Aorta (tissue), 5 donors: ENCODE data around the gene THAP4. TPM values are rescaled to one million over a fixed set of nuclear protein-coding genes. Genes with fewer than 3 reads are reported as not detected.

Source experiments
- ATAC-seq: fragments of 200-7000 bp; cut with Tn5 transposase; one replicate; pipeline ENCODE4 v1.9.1; 2022; ENCODE audit warnings: moderate library complexity; ENCODE audit not compliant: low FRiP score
- DNase-seq, 2 donors: peaks; one replicate each; pipeline ENCODE4 v3.0.0-alpha.2; 2020
- H3K27ac ChIP-seq, 2 donors: one replicate each; pipeline ENCODE4 v1.5.1; 2013; ENCODE audit warnings: low read length in 2 of 2, mild to moderate bottlenecking in 2 of 2, moderate library complexity in 2 of 2, control low read depth in 1 of 2, inconsistent platforms in 1 of 2, low read depth in 1 of 2
- H3K27me3 ChIP-seq, 2 donors: one replicate each; pipeline ENCODE4 v1.6.1; 2013; ENCODE audit warnings: control low read depth in 1 of 2, low read length in 1 of 2, mild to moderate bottlenecking in 1 of 2, moderate library complexity in 1 of 2; ENCODE audit not compliant: insufficient read depth in 2 of 2, control insufficient read depth in 1 of 2
- H3K36me3 ChIP-seq, 2 donors: one replicate each; pipeline ENCODE4 v1.6.1; 2013; ENCODE audit warnings: control low read depth in 1 of 2, low read length in 1 of 2, mild to moderate bottlenecking in 1 of 2; ENCODE audit not compliant: insufficient read depth in 2 of 2, control insufficient read depth in 1 of 2
- H3K4me1 ChIP-seq, 2 donors: one replicate each; pipeline ENCODE4 v1.6.1; 2013; ENCODE audit warnings: low read length in 2 of 2, control low read depth in 1 of 2, mild to moderate bottlenecking in 1 of 2, moderate library complexity in 1 of 2; ENCODE audit not compliant: insufficient read depth in 2 of 2, control insufficient read depth in 1 of 2
- H3K4me3 ChIP-seq, 2 donors: one replicate each; pipeline ENCODE4 v1.5.1; 2013; ENCODE audit warnings: low read length in 2 of 2, control low read depth in 1 of 2, mild to moderate bottlenecking in 1 of 2
- H3K9me3 ChIP-seq: one replicate; pipeline ENCODE4 v1.6.1; 2013; ENCODE audit warnings: mild to moderate bottlenecking, low read length; ENCODE audit not compliant: control insufficient read depth
- WGBS, 2 donors: extraction: QIAGEN DNeasy Blood & Tissue Kit; methylation state at CpG; one replicate each; pipeline ENCODE4 v1.1.7; 2013; 5-methylcytosine and 5-hydroxymethylcytosine counted together
- intact Hi-C, 2 donors: fragments of 100-400 bp; cut with DNase I; formaldehyde crosslinking; loops; one replicate each; pipeline versions ENCODE4 v1.14.2 to v1.15.0; 2022
- polyA plus RNA-seq, 2 donors: library from polyadenylated mRNA; stranded (reverse); fragments of 200-250 nt; gene quantifications; one replicate each; pipeline ENCODE4 v1.2.3, GENCODE V29; 2013
- total RNA-seq, 2 donors: library from RNA; stranded (reverse); fragmentation: NEBNext Ultra II Directional; extraction: Animal tissue kit (Norgen Biotek cat#: 25700); gene quantifications; one replicate each; pipeline ENCODE4 v1.2.1, GENCODE V29; 2021
- donor health status: healthy with polysubstance abuse.
- donor health status: Bipolar disorder and iron deficiency.
- donor health status: DM: no; HTN: no; CAD: no.
- donor health status: DM: no; HTN: no; CAD: no.
- donor health status: DM: yes; HTN: yes; CAD: no.

The THAP4 gene
- total and polyA plus RNA-seq, 4 donors, result 24.3 to 41.5 (median 30.5) TPM

DNA sequence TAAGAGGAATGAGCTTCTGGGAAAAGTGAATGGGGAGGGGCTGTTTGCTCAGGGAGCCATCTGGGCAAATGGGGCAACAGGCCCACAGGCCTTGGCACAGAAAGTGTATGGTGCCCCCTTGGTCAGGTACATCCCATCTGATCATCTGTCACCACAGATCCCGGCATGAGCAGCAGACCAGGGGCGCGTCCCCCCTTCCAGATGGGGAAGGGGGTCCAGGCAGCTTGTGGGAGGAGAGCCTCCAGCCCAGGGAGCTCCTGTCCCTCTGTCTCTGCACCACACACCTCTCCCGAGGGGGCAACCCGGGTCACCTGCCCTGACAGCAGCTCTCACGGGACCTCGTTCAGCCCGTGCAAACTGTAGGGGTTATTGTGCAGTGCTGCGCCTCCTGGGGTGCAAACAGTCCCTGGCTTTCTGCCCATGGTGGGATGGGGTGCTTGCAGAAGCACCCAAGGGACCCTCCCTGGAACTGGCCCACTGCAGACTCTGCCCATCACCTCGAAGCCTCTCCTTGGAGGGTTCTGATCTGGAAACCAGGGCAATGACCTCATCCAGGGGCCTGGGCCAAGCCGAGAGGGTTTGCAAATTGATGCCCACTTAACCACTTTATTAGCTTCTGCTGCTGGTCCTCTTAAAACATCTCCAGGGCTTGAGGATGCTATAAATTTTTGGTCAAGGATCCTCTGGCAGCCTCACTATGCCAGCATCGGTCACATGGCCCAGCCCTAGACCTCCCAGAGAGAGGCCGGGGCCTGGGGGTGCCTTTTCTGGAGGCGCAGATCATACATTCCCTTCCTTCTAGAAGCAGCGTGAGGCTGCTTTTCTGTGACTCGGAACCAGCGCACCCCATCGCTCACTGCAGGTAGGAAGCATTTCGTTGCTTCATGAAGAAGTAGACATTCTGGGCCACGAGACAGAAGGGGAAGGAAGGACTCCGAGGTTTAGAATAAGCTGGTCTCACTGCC is 86.1 kb downstream of the THAP4 start:
- WGBS, 2 donors, result 76 to 84% methylated on average over 20 to 21 of the region's 21 CpGs
- ATAC-seq (no peak), DNase-seq (no peak)
- intact Hi-C loops, result no loop called here
- Histone ChIP-seq H3K36me3 (no peaks in the 10 kb centered on the region), H3K27me3 (no peaks in the 10 kb centered on the region), H3K4me1 (no peaks in the 10 kb centered on the region), H3K27ac (no peak overlapping the region), H3K4me3 (no peak overlapping the region), H3K9me3 (peaks cover 6% of the 10 kb centered on the region)

DNA sequence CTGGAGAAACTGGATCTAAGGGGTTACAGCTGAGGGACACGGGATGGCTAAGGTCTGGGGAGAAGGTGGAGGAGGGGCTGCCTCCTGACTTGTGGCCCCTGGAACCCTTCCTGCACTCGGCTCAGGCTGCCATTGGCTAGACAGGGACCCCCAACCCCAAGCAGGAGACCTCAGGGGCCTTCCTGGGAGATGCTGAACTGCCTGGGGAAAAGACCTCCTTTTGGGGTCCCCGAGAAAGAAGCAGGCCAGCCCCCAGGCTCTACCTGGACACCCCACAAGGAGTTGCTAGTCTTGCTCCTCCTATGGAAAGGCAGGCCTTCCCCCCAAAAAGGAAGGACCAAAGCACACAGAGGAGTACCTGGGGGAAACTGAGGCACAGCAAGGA is 88.5 kb downstream of the THAP4 start:
- no peaks in the 10 kb centered on the region for H3K36me3 ChIP-seq
- no peaks in the 10 kb centered on the region for H3K4me1 ChIP-seq
- H3K27ac ChIP-seq, result no peak overlapping the region
- intact Hi-C loops, result no loop called here
- no peaks in the 10 kb centered on the region for H3K9me3 ChIP-seq
- no peaks in the 10 kb centered on the region for H3K27me3 ChIP-seq
- no peak overlapping the region for H3K4me3 ChIP-seq
- WGBS, 2 donors, result 79 to 85% methylated on average over 3 of the region's 3 CpGs
- peak in 1 of 2 donors; percentile 5 for DNase-seq
- ATAC-seq, result no peak

DNA sequence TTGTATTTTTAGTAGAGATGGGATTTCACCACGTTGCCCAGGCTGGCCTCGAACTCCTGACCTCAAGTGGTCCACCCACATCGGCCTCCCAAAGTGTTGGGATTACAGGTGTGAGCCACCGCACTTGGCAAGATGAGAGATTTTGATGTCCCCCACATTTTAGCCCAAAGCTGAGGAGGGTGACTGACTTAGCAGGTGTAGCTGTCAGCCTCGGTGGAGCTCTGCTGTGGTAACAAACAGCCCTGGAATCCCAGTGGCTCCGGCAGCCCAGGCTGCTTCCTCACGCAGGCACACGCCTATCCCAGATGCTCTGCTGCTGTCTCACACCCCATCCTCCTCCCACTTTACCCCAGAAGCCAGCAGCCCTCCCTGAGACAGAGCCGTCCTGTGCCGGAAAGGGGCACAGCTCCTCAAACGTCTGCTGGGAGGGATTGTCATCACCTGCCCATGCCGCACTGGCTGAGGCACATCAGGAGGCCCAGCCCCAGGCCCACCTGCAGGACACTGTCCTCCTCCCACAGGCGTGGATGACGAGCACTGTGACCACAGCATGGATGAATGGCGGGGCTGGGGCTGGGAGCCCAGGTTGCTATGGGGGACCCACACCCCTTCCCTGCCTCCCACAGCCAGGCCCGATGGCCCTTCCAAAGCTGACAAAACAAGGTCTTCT is 89.0 kb downstream of the THAP4 start:
- Histone ChIP-seq H3K9me3 (no peaks in the 10 kb centered on the region), H3K4me1 (no peaks in the 10 kb centered on the region), H3K36me3 (no peaks in the 10 kb centered on the region), H3K4me3 (no peak overlapping the region), H3K27me3 (no peaks in the 10 kb centered on the region), H3K27ac (no peak overlapping the region)
- 86 to 92% methylated on average over 16 of the region's 16 CpGs for WGBS, 2 donors
- ATAC-seq (no peak), DNase-seq (no peak)
- intact Hi-C loops, result no loop called here

- Histone ChIP-seq H3K4me3 (no peak overlapping the region), H3K9me3 (no peaks in the 10 kb centered on the region), H3K27me3 (no peaks in the 10 kb centered on the region), H3K4me1 (no peaks in the 10 kb centered on the region), H3K36me3 (no peaks in the 10 kb centered on the region), H3K27ac (no peak overlapping the region)
- DNase-seq, result peak in 1 of 2 donors; percentile 46
- intact Hi-C loops, result no loop called here
- WGBS, 2 donors, result 10% methylated on average over 25 of the region's 25 CpGs
- ATAC-seq, result no peak
Observed at GRCh38 chr2:241546771-241547498, 90.0 kb downstream of the THAP4 start.

DNA sequence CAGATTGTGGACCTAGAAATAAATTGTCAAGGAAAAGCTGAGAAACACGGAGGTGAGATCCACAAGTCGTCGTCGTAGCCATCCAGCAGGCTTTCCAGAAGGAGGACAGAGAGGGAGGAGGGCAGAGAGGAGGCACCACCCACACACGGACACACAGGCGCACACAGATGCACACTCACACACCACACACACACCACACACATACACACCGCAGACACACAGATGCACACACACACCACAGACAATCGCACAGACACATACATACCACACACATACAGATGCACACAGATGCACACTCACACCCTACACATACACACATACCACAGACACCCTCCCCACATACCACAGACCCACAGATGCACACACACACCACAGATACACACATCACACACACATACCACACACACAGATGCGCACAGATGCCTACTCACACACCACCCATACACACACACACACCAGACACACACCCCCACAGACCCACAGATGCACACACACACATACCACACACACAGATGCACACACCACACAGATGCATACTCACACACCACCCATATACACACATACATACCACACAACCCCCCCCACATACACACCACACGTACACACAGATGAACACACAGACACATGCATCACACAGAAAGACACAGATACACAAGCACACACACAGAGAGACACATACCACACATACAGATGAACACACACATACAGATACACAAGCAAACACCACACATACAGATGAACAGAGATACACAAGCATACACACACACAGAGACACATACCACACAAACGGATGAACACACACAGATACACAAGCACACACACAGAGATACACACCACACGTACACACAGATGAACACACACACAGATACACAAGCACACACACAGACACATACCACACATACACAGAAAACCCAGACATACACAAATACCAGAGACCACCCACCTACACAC is 91.2 kb downstream of the THAP4 start:
- Histone ChIP-seq H3K27ac (no peak overlapping the region), H3K36me3 (no peaks in the 10 kb centered on the region), H3K4me1 (no peaks in the 10 kb centered on the region), H3K27me3 (no peaks in the 10 kb centered on the region), H3K4me3 (no peak overlapping the region), H3K9me3 (no peaks in the 10 kb centered on the region)
- intact Hi-C loops, result no loop called here
- 54 to 57% methylated on average over 12 of the region's 12 CpGs for WGBS, 2 donors
- DNase-seq (no peak), ATAC-seq (no peak)

GRCh38 chr2:241545106-241545505 is 91.9 kb downstream of the THAP4 start:
- 20 to 36% methylated on average over 10 of the region's 10 CpGs for WGBS, 2 donors
- Histone ChIP-seq H3K27ac (no peak overlapping the region), H3K27me3 (no peaks in the 10 kb centered on the region), H3K9me3 (no peaks in the 10 kb centered on the region), H3K4me1 (no peaks in the 10 kb centered on the region), H3K36me3 (no peaks in the 10 kb centered on the region), H3K4me3 (no peak overlapping the region)
- no peak for DNase-seq
- intact Hi-C loops, result no loop called here
- ATAC-seq, result no peak

GRCh38 chr2:241542278-241542605 is 94.7 kb downstream of the THAP4 start:
- intact Hi-C loops, result no loop called here
- 62 to 68% methylated on average over 14 to 15 of the region's 15 CpGs for WGBS, 2 donors
- ATAC-seq (no peak), DNase-seq (no peak)
- no peaks in the 10 kb centered on the region for H3K4me1 ChIP-seq
- H3K27ac ChIP-seq, result no peak overlapping the region
- H3K4me3 ChIP-seq, result no peak overlapping the region
- H3K36me3 ChIP-seq, result no peaks in the 10 kb centered on the region
- no peaks in the 10 kb centered on the region for H3K9me3 ChIP-seq
- H3K27me3 ChIP-seq, result no peaks in the 10 kb centered on the region
